Tibial nerve (tissue), 4 donors: Measurements from ENCODE around the gene PCNX2. TPM values are rescaled to one million over a fixed set of nuclear protein-coding genes. Genes with fewer than 3 reads are reported as not detected.

Experiments
- DNase-seq, 2 donors: peaks; one replicate each; pipeline ENCODE4 v3.0.0-alpha.2; 2019; ENCODE audit warnings: low spot score in 2 of 2
- H3K27ac ChIP-seq, 4 donors: fragments of 200-600 bp; sonication (generic) in 3 of 4; one replicate each; pipeline ENCODE4 v1.5.1; 2017 to 2019; ENCODE audit warnings: mild to moderate bottlenecking in 1 of 4
- H3K27me3 ChIP-seq, 2 donors: fragments of 200-600 bp; sonication (generic) in 1 of 2; one replicate each; pipeline versions ENCODE4 v1.5.1 to v1.6.0; 2017 to 2019
- H3K36me3 ChIP-seq, 3 donors: fragments of 200-600 bp; sonication (generic); one replicate each; pipeline ENCODE4 v1.5.1; 2018 to 2019
- H3K4me1 ChIP-seq, 4 donors: fragments of 200-600 bp; sonication (generic) in 3 of 4; one replicate each; pipeline ENCODE4 v1.5.1; 2017 to 2019
- H3K4me3 ChIP-seq, 4 donors: fragments of 200-600 bp; sonication (generic) in 3 of 4; one replicate each; pipeline ENCODE4 v1.5.1; 2017 to 2019; ENCODE audit warnings: mild to moderate bottlenecking in 1 of 4, moderate library complexity in 1 of 4
- H3K9me3 ChIP-seq, 4 donors: fragments of 200-600 bp; sonication (generic) in 3 of 4; one replicate each; pipeline ENCODE4 v1.5.1; 2017 to 2019
- EP300 ChIP-seq, 2 donors: sonication (generic); formaldehyde crosslinking; IDR thresholded peaks; one replicate each; pipeline ENCODE4 v1.6.1; 2017; ENCODE audit warnings: antibody characterized with exemption in 2 of 2, mild to moderate bottlenecking in 1 of 2
- POLR2A ChIP-seq, 2 donors: fragments of 450-650 bp; IDR thresholded peaks; one replicate each; pipeline ENCODE4 v1.6.1; 2017; ENCODE audit warnings: antibody characterized with exemption in 2 of 2, mild to moderate bottlenecking in 2 of 2, moderate library complexity in 2 of 2
- WGBS, 2 donors: methylation state at CpG; one replicate each; pipeline ENCODE4 v1.1.5; 2018; 5-methylcytosine and 5-hydroxymethylcytosine counted together
- total RNA-seq, 4 donors: library from RNA; depleted of rRNA; stranded (reverse); fragments of >200 nt; gene quantifications; one replicate each; pipeline ENCODE4 v1.1.0, GENCODE V29; 2016
- TF ChIP-seq, protein P1 (sequence below), 5 experiments: fragments of 200-600 bp in 3 of 5; fragments of 450-650 bp in 2 of 5; sonication (generic) in 3 of 5; IDR thresholded peaks; one replicate each; pipeline ENCODE4 v1.5.1; 2016 to 2019; ENCODE audit warnings: antibody characterized with exemption in 5 of 5, mild to moderate bottlenecking in 3 of 5, moderate library complexity in 2 of 5

The PCNX2 gene
- total RNA-seq, 4 donors from 2014 or later = 10.2 to 32.1 (median 19.2) TPM

- 82 to 88% methylated on average over 2 of the region's 2 CpGs for WGBS, 2 donors
- TF ChIP-seq EP300 (IDR thresholded peaks at IDR 0.05) (no peak), POLR2A (IDR thresholded peaks at IDR 0.05) (no peak)
- TF ChIP-seq, protein P1, sequence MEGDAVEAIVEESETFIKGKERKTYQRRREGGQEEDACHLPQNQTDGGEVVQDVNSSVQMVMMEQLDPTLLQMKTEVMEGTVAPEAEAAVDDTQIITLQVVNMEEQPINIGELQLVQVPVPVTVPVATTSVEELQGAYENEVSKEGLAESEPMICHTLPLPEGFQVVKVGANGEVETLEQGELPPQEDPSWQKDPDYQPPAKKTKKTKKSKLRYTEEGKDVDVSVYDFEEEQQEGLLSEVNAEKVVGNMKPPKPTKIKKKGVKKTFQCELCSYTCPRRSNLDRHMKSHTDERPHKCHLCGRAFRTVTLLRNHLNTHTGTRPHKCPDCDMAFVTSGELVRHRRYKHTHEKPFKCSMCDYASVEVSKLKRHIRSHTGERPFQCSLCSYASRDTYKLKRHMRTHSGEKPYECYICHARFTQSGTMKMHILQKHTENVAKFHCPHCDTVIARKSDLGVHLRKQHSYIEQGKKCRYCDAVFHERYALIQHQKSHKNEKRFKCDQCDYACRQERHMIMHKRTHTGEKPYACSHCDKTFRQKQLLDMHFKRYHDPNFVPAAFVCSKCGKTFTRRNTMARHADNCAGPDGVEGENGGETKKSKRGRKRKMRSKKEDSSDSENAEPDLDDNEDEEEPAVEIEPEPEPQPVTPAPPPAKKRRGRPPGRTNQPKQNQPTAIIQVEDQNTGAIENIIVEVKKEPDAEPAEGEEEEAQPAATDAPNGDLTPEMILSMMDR (IDR thresholded peaks at IDR 0.05) = no peak
- Histone ChIP-seq H3K36me3 (no peaks in the 10 kb centered on the region), H3K4me1 (no peaks in the 10 kb centered on the region), H3K27me3 (no peaks in the 10 kb centered on the region), H3K4me3 (no peak overlapping the region), H3K9me3 (no peaks in the 10 kb centered on the region), H3K27ac (no peak overlapping the region)
- no peak for DNase-seq
Observed at GRCh38 chr1:233230011-233230410, 65.5 kb downstream of the PCNX2 start.

GRCh38 chr1:233229288-233229687 lies 66.2 kb downstream of the PCNX2 start:
- H3K36me3 ChIP-seq = no peaks in the 10 kb centered on the region
- 96 to 98% methylated on average over 3 of the region's 3 CpGs for WGBS, 2 donors
- TF ChIP-seq EP300 (IDR thresholded peaks at IDR 0.05) = no peak
- TF ChIP-seq, protein P1 (IDR thresholded peaks at IDR 0.05) = no peak
- no peak for TF ChIP-seq POLR2A (IDR thresholded peaks at IDR 0.05)

DNA sequence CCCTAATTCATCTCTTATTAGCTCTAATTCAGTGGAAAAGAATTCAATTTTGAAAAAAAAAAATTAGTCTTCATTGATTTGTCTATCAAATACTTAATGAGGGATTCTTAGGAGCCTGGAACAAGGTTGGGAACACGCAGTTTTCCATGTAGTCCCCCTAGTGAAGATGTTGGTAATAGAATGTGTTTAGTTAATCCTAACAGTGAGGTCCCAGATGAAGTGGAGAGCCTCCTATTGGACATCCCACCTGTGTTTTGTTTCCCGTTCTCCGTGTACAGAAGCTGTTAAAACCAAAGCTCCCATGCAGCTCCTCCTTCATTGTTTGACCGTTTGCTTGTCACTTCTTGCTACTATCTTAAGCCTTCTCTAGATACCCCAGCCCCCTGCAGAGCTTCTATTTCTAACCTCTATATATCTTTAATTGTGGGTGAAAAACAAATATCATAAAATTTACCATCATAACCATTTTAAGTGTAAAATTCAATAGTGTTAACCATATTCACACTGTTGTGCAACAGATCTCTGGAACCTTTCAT lies 67.5 kb downstream of the PCNX2 start:
- TF ChIP-seq, protein P1 (IDR thresholded peaks at IDR 0.05) = no peak
- no peak for TF ChIP-seq EP300 (IDR thresholded peaks at IDR 0.05)
- no peak for TF ChIP-seq POLR2A (IDR thresholded peaks at IDR 0.05)
- H3K9me3 ChIP-seq = no peaks in the 10 kb centered on the region
- WGBS, 2 donors = 76 to 81% methylated on average over 4 of the region's 4 CpGs
- H3K27ac ChIP-seq = no peak overlapping the region
- H3K4me3 ChIP-seq = no peak overlapping the region
- no peak for DNase-seq
- H3K27me3 ChIP-seq = no peaks in the 10 kb centered on the region
- H3K4me1 ChIP-seq = no peaks in the 10 kb centered on the region
- peaks cover 0 to 2% (median 0%) of the 10 kb centered on the region in 3 donors for H3K36me3 ChIP-seq

More at GRCh38 chr1:233229288-233229687, 66.2 kb downstream of the PCNX2 start:
- H3K4me1 ChIP-seq = no peaks in the 10 kb centered on the region
- no peak for DNase-seq
- H3K27ac ChIP-seq = no peak overlapping the region
- no peaks in the 10 kb centered on the region for H3K9me3 ChIP-seq
- H3K27me3 ChIP-seq = no peaks in the 10 kb centered on the region
- no peak overlapping the region for H3K4me3 ChIP-seq

DNA sequence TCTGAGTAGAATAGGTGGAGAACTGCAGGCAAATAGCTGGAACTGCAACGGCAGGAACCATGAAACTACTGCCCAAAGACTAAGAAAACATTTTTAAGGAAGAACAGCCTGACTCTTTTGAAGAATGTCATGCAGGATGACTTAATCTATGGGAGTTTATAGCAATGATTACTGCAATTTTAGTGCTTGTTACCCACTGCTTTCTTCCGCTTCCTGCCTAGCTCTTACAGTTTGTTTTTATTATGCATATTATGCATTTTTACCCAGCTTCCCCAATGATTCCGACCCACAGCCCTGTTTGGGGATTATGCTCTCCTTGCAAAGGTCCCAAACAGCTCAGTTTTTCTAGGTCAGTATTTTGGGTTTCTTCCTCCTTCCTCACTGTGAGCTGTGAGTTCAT lies 71.2 kb downstream of the PCNX2 start:
- H3K27ac ChIP-seq = no peak overlapping the region
- 67 to 69% methylated on average over 3 of the region's 3 CpGs for WGBS, 2 donors
- H3K4me3 ChIP-seq = no peak overlapping the region
- H3K27me3 ChIP-seq = no peaks in the 10 kb centered on the region
- DNase-seq = no peak
- H3K36me3 ChIP-seq = peaks cover 0 to 21% (median 0%) of the 10 kb centered on the region in 3 donors
- TF ChIP-seq, protein P1 (IDR thresholded peaks at IDR 0.05) = no peak
- no peak for TF ChIP-seq POLR2A (IDR thresholded peaks at IDR 0.05)
- no peak for TF ChIP-seq EP300 (IDR thresholded peaks at IDR 0.05)
- H3K9me3 ChIP-seq = peaks cover 0 to 10% (median 0%) of the 10 kb centered on the region in 4 donors
- H3K4me1 ChIP-seq = no peaks in the 10 kb centered on the region

DNA sequence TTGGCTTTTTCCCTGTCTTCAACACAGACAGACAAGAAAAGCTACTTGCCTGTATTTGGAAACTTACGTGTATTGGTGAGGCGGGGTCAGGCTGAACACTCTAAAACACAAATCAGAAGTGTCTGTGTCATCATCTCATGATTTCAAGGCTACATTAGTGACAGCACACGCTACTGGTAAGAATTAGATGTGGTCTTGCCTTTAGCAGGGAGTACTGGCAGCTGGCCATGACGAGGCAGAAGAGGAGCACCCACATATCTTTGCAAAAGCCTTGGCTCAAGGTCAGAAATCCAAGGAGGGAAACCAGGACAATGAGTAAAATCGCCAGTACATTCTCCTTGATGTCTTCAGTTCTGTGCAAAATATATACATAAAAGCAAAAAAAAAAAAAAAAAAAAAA lies 77.7 kb downstream of the PCNX2 start:
- H3K9me3 ChIP-seq = peaks cover 0 to 13% (median 0%) of the 10 kb centered on the region in 4 donors
- no peak for TF ChIP-seq POLR2A (IDR thresholded peaks at IDR 0.05)
- TF ChIP-seq EP300 (IDR thresholded peaks at IDR 0.05) = no peak
- TF ChIP-seq, protein P1 (IDR thresholded peaks at IDR 0.05) = no peak
- no peaks in the 10 kb centered on the region for H3K27me3 ChIP-seq
- no peaks in the 10 kb centered on the region for H3K4me1 ChIP-seq
- H3K4me3 ChIP-seq = no peak overlapping the region
- peaks cover 0 to 17% (median 0%) of the 10 kb centered on the region in 3 donors for H3K36me3 ChIP-seq
- WGBS, 2 donors = 92 to 94% methylated on average over 5 of the region's 5 CpGs
- no peak overlapping the region for H3K27ac ChIP-seq
- no peak for DNase-seq
